GM21529 (cell line): ENCODE results near the gene CYP2E1.
"Not testable (repeated sequence)": the region's sequence is repeated elsewhere in the genome, so short reads cannot be mapped to it uniquely, and the experiment has no call there.

Experiments used
- ATAC-seq: cut with Tn5 transposase; IDR thresholded peaks from one replicate; pipeline ENCODE4 v1.9.1; 2021; ENCODE audit not compliant: unreplicated experiment

CYP2E1 gene

DNA sequence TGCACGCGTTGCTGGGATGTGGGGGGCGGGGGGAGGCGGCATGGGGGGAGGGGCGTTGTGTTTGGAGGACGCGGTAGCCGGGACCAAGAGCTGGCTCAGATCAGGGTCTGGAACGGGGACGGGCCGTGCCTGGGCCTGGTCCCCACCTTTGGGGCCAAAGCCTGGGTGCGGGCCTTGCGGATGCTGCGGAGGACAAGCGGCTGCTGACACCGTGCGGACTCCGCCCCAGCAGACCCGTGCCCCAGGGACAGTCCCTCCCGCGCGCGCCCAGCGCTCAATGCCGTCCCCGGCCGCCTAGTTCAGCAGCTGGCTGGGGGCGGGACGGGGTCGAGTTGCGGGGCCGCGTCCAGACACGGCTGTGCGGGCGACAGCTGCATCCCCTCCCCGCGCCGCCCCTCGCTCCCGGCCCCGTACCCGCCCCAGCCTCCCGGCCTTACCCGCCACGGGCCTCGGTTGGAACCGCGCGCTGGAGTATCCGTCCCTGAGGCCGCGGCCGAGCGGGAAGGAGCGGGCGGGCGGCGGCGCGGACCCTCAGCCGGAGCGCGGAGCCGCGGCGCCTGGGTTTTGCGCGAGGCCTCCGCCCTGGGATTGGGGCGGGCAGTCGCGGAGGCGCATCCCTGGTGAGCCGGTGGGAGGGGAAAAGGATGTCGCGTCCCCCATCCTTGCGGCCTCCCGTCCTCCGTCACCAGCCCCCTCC lies 41.8 kb downstream of the CYP2E1 start:
- ATAC-seq: not testable (repeated sequence)

DNA sequence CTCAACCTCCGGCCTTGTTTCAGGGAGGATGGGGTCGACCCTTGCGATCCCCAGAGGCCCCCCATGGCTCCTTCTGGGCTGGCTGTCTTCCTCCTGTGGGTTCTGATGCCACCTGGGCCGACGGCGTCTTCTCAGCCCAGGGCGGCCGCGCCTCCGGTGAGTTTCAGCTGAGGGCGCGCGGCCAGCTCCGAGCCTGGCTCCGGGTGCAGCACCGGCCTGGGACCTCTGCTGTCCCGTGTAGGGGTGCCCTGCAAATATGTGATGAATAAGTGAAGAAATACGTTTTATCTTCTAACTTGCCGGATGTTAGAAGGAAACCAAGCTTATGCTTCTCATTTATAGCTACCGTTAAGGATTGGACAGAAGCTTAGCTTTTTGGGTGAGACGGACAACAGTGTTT lies 42.6 kb downstream of the CYP2E1 start:
- ATAC-seq: not testable (repeated sequence)

DNA sequence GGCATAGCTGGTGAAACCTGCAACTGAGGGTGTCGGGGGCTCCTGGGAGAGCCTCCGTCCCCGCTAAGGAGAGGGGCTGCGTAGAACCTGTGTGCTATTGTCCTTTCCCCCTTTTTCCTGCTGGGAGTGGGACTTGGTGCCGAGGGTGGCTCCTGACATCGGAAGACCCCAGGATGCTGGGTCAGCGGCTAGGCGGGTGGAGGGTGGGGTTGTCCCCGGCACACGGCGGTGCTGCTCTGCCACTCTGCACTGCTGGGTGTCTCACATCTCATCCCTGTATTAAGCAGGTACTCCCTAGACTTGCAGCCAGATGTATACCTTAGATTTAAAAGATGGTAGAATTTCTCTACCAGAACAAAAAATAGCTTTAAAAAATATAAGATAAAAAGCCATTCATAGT lies 44.9 kb downstream of the CYP2E1 start:
- ATAC-seq: not testable (repeated sequence)

DNA sequence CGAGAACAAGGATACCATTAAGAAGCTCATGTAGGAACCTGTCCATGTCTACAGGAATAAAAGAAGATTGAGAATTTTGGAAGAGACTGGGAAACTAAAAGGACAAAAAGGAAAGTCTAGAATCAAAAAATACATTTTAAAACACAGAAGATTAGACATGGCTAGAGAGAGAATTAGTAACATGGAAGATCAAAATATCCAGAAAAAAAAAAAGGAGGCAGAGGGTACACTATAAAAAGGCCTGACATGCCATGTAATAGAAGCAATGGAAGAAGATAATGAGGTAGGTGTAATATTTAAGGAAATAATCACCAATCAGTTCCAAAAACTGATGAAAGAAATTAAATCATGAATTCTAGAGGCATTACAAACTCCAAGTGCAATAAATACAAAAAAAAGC lies 46.3 kb downstream of the CYP2E1 start:
- ATAC-seq: not testable (repeated sequence)

DNA sequence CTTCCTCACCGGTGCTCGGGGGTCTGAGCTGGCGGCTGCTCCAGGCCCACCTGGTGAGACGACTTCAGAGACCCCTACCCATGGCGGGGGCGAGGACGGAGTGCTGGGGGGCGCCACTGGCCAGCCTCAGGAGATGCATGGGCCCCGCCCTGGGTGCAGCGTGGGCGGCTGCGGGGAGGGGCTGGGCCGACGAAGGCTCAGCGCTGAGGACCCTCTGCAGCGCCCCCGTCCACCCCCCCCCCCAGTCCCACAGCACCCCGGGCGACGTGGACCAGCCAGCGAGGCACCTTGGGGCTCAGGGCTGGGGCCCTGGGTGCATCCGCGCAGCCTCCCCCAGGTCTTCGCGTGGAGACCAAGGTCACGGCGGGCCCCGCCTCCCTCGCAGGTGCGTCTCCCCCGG lies 49.9 kb downstream of the CYP2E1 start:
- ATAC-seq: not testable (repeated sequence)
